HL-60 (cell line): ENCODE data around the gene RGS6.

Experiments
- DNase-seq, 2 experiments: peaks; one replicate each; pipeline ENCODE4 v3.0.0-alpha.2; 2010 to 2020; ENCODE audit warnings: low read depth in 1 of 2, low spot score in 1 of 2
- H3K27ac ChIP-seq: fragments of 250-450 bp; sonication (Bioruptor Pico); replicated peaks from 2 replicates; pipeline ENCODE4 v1.5.1; 2020; ENCODE audit warnings: mild to moderate bottlenecking, moderate library complexity
- H3K27me3 ChIP-seq: fragments of 250-450 bp; sonication (Bioruptor Pico); 2 replicates; pipeline ENCODE4 v1.5.1; 2021; ENCODE audit warnings: mild to moderate bottlenecking, moderate library complexity; ENCODE audit not compliant: insufficient read depth, poor library complexity, severe bottlenecking
- H3K4me3 ChIP-seq: replicated peaks from 2 replicates; pipeline ENCODE4 v1.5.1; 2011; ENCODE audit warnings: mild to moderate bottlenecking, control low read depth, low read length; ENCODE audit not compliant: insufficient read depth
- CTCF ChIP-seq: IDR thresholded peaks from one replicate; pipeline ENCODE4 v1.5.1; 2011; ENCODE audit warnings: low read length, control low read depth, inconsistent platforms; ENCODE audit not compliant: insufficient read depth
- GABPA ChIP-seq: IDR thresholded peaks from 2 replicates; pipeline ENCODE4 v1.6.1; 2012; ENCODE audit warnings: low read depth
- POLR2AphosphoS5 ChIP-seq: IDR thresholded peaks from 2 replicates; pipeline ENCODE4 v1.6.1; 2012; ENCODE audit warnings: low read depth
- SPI1 ChIP-seq: IDR thresholded peaks from 2 replicates; pipeline ENCODE4 v1.6.1; 2012; ENCODE audit warnings: low read depth, mild to moderate bottlenecking, borderline replicate concordance
- TF ChIP-seq, protein P1 (sequence below): IDR thresholded peaks from 2 replicates; pipeline ENCODE4 v1.6.1; 2012; ENCODE audit warnings: low read depth; ENCODE audit not compliant: insufficient replicate concordance

RGS6 gene

DNA sequence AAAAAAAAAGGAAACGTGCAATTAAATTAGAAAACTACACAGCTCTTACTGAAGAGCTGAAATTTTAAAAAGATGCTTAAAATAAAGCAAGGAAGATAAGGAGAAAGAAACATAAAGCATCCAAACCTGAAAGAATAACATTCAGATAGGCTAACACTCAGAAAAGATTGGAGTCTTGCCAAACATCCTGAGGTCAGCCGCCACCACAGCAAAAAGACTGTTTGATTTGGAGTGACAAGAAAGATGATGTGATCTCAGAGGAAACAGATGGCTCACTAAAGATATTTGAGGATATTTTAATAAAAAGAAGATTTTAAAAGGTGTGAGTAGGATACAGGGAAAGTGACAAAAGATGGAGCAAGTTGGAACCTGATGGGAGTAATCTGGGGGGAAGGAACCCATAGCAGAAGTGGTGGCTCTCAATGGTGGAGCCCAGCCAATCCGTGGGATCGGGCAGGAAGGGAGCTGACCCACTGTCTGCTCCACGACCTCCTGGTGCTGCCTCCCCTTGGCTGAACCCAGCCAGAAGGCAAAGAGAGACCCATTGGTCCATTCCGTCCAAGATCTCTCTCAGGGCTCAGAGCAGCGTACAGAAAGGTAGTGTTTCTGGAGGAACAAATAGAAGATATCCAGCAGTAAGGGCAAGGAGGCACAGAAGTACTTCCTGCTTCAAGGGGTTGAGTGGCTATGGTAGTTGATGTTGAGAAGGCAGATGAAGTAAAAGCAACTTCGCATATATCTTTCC, 469.6 kb downstream of the RGS6 start:
- Histone ChIP-seq H3K4me3 (no peak overlapping the region), H3K27me3 (no peaks in the 10 kb centered on the region), H3K27ac (no peak overlapping the region)
- TF ChIP-seq CTCF (no peak), SPI1 (no peak), GABPA (no peak), POLR2AphosphoS5 (no peak)
- TF ChIP-seq, protein P1, sequence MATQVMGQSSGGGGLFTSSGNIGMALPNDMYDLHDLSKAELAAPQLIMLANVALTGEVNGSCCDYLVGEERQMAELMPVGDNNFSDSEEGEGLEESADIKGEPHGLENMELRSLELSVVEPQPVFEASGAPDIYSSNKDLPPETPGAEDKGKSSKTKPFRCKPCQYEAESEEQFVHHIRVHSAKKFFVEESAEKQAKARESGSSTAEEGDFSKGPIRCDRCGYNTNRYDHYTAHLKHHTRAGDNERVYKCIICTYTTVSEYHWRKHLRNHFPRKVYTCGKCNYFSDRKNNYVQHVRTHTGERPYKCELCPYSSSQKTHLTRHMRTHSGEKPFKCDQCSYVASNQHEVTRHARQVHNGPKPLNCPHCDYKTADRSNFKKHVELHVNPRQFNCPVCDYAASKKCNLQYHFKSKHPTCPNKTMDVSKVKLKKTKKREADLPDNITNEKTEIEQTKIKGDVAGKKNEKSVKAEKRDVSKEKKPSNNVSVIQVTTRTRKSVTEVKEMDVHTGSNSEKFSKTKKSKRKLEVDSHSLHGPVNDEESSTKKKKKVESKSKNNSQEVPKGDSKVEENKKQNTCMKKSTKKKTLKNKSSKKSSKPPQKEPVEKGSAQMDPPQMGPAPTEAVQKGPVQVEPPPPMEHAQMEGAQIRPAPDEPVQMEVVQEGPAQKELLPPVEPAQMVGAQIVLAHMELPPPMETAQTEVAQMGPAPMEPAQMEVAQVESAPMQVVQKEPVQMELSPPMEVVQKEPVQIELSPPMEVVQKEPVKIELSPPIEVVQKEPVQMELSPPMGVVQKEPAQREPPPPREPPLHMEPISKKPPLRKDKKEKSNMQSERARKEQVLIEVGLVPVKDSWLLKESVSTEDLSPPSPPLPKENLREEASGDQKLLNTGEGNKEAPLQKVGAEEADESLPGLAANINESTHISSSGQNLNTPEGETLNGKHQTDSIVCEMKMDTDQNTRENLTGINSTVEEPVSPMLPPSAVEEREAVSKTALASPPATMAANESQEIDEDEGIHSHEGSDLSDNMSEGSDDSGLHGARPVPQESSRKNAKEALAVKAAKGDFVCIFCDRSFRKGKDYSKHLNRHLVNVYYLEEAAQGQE: no peak
- DNase-seq: no peak

DNA sequence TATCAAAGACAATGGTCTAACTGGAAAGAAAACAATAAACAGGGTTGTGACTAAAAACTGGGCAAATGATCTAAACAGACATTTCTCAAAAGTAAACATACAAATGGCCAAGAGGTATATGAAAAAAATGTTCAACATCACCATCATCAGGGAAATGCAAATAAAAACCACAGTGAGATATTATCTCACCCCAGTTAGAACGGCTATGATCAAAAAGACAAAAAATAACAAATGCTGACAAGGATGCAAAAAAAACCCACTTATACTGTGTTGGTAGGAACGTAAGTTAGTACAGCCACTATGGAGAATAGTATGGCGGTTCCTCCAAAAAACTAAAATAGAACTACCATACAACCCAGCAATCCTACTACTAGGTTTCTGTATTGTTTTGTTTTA, 470.1 kb downstream of the RGS6 start:
- TF ChIP-seq, protein P1: no peak
- TF ChIP-seq CTCF (no peak), SPI1 (no peak), POLR2AphosphoS5 (no peak), GABPA (no peak)
- H3K27me3 ChIP-seq: no peaks in the 10 kb centered on the region
- H3K27ac ChIP-seq: no peak overlapping the region
- no peak overlapping the region for H3K4me3 ChIP-seq
- DNase-seq: no peak

DNA sequence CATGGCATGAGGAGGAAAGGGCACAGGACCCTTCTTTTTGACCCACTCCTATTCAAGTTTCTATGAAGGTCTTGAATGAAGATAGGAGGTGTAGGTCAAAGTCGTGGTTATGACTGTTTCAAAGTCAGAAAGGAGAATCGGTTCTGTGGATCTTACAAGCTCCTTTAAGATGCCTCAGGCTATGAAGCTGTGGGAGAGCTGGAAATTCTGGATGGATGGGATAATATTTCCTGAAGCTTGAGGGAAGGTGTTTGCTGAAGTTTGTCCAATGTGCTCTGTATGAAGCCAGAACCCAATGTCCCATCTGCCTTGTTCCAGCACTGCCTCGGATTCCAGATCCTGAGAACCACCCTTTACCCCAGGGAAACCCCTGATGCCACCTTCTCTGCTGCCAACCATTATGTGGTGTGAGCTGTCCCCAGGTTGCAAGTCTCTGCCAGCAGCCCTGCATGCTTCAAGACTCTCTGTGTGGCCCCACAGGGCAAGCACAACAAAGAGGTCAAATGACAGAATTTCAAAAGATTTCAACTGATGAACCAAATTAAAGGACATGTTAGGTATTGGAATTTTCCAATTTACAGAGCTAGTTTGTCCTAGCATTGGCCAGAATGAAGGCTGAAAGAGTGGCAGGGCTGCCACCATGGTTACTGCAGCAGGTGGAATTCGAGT, 472.0 kb downstream of the RGS6 start:
- DNase-seq: no peak
- TF ChIP-seq CTCF (no peak), SPI1 (no peak), GABPA (no peak), POLR2AphosphoS5 (no peak)
- TF ChIP-seq, protein P1: no peak
- Histone ChIP-seq H3K27me3 (no peaks in the 10 kb centered on the region), H3K27ac (no peak overlapping the region), H3K4me3 (no peak overlapping the region)
